Endothelial cell (in vitro differentiated cells): ENCODE results near the gene CNIH1. TPM values are rescaled to one million over a fixed set of nuclear protein-coding genes. Genes with fewer than 3 reads are reported as not detected.

ENCODE experiments used
- total RNA-seq: library from RNA; stranded (reverse); fragmentation: NEBNext Ultra II Directional; extraction: Animal tissue kit (Norgen Biotek cat#: 25700); gene quantifications from one replicate; pipeline ENCODE4 v1.2.1, GENCODE V29; 2021; ENCODE audit not compliant: unreplicated experiment

The CNIH1 gene
- total RNA-seq, 1 donor from 2014 or later = 87.8 TPM

Other genes starting within 250 kb of the CNIH1 start
- gene CDKN3, start 44.4 kb downstream of the CNIH1 start, total RNA-seq = 12.2 TPM
- gene GMFB, start 47.6 kb upstream of the CNIH1 start, total RNA-seq = 86.2 TPM
- 31.1 TPM for gene CGRRF1, start 68.5 kb upstream of the CNIH1 start, total RNA-seq
- gene SAMD4A, start 125.8 kb upstream of the CNIH1 start, total RNA-seq = 9.2 TPM